ENCODE data around the gene APOF.
"Not testable (repeated sequence)": the region's sequence is repeated elsewhere in the genome, so short reads cannot be mapped to it uniquely, and the experiment has no call there.

APOF gene, protein sequence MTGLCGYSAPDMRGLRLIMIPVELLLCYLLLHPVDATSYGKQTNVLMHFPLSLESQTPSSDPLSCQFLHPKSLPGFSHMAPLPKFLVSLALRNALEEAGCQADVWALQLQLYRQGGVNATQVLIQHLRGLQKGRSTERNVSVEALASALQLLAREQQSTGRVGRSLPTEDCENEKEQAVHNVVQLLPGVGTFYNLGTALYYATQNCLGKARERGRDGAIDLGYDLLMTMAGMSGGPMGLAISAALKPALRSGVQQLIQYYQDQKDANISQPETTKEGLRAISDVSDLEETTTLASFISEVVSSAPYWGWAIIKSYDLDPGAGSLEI

DNA sequence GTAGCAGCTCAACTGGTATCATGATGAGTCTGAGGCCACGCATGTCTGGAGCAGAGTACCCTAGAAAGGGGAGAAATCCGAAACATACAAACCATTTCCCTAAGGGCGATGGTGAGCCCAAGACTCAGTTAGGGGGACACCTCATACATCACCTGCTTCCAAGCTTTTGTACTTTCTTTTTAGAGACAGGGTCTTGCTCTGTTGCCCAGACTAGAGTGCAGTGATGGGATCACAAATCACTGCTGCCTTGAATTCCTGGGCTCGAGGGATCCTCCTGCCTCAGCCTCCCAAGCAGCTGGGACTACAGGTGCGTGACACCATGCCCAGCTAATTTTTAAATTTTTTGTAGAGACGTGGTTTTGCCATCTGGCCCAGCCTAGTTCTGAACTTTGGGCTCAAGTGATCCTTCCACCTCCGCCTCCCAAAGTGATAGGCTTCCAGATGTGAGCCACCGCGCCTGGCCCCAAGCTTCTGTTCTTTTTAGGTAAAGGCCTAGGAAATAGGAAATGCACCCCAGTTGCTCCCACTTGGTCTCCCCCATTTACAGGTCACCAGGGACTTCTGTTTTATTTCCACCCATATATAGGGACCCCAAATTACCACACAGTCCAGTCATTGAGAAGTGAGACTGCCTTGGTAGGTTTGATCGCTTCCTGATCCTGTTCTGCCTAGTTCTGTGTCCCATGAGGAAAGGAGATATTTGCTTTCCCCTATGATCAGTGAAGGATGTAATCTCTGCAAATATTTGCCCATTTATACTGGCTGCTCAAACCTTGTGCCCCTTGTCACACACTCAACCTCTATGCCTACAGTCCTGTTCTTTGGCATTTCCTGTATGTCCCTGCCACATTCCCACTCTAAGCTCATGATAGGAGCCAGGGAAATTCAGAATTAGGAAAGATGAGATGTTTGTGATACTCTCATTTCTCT lies at the start of gene APOF:
APOF (minus strand) TSS at position 728 of the 930 bp plus-strand sequence; CDS start at position 616, 112 bp downstream.
- no peak within 1 kb of the TSS for H3K27ac ChIP-seq
- TF ChIP-seq, protein P1, sequence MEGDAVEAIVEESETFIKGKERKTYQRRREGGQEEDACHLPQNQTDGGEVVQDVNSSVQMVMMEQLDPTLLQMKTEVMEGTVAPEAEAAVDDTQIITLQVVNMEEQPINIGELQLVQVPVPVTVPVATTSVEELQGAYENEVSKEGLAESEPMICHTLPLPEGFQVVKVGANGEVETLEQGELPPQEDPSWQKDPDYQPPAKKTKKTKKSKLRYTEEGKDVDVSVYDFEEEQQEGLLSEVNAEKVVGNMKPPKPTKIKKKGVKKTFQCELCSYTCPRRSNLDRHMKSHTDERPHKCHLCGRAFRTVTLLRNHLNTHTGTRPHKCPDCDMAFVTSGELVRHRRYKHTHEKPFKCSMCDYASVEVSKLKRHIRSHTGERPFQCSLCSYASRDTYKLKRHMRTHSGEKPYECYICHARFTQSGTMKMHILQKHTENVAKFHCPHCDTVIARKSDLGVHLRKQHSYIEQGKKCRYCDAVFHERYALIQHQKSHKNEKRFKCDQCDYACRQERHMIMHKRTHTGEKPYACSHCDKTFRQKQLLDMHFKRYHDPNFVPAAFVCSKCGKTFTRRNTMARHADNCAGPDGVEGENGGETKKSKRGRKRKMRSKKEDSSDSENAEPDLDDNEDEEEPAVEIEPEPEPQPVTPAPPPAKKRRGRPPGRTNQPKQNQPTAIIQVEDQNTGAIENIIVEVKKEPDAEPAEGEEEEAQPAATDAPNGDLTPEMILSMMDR (conservative IDR thresholded peaks at IDR 0.05): no peak
- TF ChIP-seq ZFX (IDR thresholded peaks at IDR 0.05): no peak

DNA sequence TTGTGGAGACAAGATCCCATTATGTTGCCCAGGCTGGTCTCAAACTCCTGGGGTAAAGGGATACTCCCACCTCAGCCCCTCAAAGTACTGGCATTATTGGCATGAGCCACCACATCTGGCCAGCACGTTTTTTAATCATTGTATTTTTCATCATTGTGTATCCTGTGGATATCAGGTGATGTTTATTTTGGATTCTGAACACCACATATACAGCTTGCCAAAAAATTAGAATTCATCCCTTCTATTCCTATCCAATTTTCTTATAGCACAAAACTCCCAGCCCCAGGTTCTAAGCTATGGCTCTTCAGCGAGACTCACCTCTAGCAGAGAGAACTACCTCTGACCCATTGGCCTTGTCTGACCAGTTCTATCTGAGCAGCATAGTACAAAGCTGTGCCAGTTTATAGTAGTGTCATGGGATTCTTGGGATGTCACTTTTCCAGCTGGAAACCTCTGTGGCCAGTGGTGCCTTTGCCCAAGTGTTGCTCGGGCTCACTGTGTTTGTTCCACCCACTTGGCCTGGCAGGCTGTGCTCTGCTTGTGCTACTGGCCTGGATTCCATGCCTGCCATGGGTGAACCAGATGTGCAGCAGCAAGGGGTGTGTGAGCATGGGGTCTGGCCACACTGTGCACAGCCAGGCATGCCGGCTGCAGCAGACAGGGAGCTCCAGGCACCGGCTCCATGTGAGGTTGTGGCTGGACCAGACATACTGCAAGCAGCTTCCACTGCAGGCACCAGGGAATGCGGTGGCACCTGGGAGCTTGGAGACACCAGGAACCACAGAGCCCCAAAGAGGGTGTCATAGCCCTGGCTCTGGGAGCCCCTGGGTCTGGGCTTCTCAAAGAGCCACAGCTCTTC lies 49.4 kb upstream of the APOF start:
- TF ChIP-seq, protein P1 (conservative IDR thresholded peaks at IDR 0.05): no peak
- TF ChIP-seq ZFX (IDR thresholded peaks at IDR 0.05): no peak
- H3K27ac ChIP-seq: no peak overlapping the region

DNA sequence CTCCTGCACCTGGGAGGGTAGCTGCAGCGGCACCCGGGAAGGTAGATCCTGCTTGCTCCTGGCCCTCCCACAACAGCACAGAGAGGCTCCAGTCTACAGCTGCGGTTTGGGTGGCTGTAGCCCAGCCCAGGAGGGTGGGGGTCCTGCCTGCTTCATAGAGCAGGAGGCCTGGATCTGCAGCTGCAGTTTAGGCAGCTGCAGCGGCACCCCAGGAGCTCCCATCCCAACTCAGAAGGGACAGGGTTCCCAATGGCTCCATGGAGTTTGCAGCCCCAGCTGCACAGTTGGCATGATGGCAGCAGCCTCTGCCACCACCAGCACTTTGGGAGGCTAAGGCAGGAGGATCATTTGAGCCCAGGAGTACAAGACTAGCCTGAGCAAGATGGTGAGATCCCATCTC lies 48.1 kb upstream of the APOF start:
- no peak for TF ChIP-seq ZFX (IDR thresholded peaks at IDR 0.05)
- TF ChIP-seq, protein P1 (conservative IDR thresholded peaks at IDR 0.05): no peak
- H3K27ac ChIP-seq: no peak overlapping the region

DNA sequence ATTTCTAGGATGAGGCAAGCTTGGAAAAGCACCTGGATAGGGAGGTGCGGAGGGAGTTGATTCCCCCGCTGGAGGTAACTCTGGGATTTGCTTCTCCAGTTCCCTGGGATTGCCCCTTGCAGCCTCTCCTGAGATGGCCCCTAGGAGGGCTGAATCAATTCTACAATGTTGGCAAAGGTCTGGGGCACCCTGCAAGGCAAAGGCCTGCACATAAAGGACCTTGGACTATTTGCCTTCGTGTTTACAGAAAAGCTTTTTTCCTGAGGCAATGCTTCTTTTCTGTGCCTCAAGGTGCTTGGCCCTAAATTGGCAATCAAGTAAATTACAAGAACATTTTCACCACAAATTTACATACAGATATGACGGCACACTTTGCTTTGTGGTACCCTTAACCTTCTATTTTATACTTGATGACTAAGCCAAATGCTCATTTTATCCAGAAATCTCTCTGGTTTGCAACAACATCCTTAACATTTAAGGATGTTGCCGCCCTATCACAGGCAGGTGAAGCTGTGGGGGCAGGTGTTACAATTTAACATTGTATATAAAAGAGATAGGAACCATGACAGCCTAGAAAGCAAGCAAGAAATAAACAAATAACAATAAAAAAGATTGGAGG lies 46.3 kb upstream of the APOF start:
- H3K27ac ChIP-seq: no peak overlapping the region
- no peak for TF ChIP-seq ZFX (IDR thresholded peaks at IDR 0.05)
- TF ChIP-seq, protein P1 (conservative IDR thresholded peaks at IDR 0.05): no peak

DNA sequence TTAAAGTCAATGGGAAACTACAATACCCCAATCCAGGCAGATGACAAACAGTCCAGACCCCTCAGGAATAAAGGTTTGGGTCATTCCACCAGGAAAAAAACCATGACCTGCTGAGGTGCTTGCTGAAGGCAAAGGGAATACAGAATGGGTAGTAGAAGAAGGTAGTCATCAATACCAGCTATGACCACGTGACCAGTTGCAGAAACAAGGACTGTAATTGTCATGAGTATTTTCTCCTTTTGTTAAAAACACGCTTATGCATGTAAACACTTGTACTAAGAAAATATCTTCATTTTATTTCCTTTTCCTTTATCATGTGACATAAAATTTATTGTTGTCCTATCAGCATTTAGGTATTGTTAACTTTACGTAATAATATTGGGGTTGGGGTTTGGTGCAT lies 41.6 kb upstream of the APOF start:
- not testable (repeated sequence) for H3K27ac ChIP-seq

DNA sequence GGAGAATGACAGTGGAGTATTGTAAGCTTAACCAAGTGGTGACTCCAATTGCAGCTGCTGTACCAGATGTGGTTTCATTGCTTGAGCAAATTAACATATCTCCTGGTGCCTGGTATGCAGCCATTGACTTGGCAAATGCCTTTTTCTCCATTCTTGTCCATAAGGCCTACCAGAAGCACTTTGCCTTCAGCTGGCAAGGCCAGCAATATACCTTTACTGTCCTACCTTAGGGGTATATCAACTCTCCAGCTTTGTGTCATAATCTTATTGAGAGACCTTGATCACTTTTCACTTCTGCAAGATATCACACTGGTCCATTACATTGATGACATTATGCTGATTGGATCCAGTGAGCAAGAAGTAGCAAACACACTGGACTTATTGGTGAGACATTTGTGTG lies 39.0 kb upstream of the APOF start:
- not testable (repeated sequence) for H3K27ac ChIP-seq

DNA sequence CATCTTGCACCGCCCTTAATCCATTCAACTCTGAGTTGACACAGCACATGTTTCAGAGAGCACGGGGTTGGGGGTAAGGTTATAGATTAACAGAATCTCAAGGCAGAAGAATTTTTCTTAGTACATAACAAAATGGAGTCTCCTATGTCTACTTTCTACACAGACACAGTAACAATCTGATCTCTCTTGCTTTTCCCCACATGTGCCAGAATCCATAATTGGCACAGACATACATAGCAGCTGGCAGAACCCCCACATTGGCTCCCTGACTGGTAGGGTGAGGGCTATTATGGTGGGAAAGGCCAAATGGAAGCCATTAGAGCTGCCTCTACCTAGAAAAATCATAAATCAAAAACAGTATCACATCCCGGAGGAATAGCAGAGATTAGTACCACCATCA lies 38.5 kb upstream of the APOF start:
- not testable (repeated sequence) for H3K27ac ChIP-seq

DNA sequence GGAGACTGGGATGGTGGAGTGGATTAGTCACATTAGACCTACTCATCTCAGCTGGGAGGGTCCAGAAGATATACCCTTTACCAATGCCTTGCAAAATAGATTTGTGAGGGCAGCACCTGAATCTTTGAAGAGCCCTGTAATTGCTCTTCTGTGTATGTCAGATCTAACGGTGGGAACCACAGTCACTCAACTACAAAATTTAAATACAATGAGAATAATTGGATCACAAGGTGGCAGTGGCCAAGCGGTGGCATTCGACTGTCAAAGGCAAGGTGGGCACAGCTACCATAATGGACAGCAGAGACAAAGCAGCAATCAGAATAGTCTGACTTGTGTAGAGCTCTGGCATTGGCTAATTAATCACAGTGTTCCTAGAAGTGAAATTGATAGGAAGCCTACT lies 36.8 kb upstream of the APOF start:
- not testable (repeated sequence) for H3K27ac ChIP-seq

DNA sequence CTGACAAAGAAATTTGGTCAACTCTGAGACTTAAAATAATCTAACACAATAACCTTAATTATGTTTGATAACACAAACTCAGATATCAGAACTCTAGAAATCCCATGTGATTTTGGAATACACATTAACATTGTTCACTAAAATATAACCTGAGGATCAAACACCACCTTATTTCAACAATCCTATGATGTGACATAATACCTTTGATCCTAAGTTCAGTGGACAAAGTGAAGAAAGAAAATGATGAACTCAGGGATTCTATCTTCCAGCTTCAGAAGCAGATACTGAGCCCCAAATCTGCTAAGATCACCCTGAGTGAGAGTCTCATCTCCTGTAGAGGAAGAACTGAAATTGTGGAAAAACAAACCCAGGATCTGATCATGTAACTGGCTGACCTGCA lies 35.7 kb upstream of the APOF start:
- no peak overlapping the region for H3K27ac ChIP-seq
- TF ChIP-seq ZFX (IDR thresholded peaks at IDR 0.05): no peak
- TF ChIP-seq, protein P1 (conservative IDR thresholded peaks at IDR 0.05): no peak
